HT-29 (cell line): ENCODE data around the gene MORN1. TPM values are rescaled to one million over a fixed set of nuclear protein-coding genes. Genes with fewer than 3 reads are reported as not detected.
A peak's percentile ranks its signal among the peaks of the same experiment; 100 is the strongest.

Source experiments
- DNase-seq: peaks from one replicate; pipeline ENCODE4 v3.0.0-alpha.2; 2015; ENCODE audit warnings: low spot score
- total RNA-seq: library from RNA; depleted of rRNA; stranded (reverse); fragments of >200 nt; shearing (Covaris generic); gene quantifications from 2 replicates; pipeline ENCODE4 v1.2.3, GENCODE V29; 2014

The MORN1 gene
- total RNA-seq, 1 experiment from 2014 or later, result 23.6 TPM

DNA sequence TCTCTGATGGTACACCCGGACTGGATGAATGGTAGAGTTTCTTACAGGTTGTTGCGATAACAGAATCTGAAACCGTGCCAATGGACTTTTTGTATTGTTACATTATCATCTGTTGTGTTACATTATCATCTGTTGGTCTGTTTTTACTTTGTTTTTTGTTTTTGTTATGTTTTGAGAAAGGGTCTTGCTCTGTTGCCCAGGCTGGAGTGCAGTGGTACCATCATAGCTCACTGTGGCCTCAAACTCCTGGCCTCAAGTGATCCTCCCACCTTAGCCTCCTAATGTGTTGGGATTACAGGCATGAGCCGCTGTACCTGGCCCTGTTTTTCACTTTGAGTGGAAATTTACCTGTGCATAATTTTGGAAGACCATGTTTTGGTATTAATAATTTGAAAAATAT is 31.2 kb upstream of the MORN1 start:
- DNase-seq, result no peak

DNA sequence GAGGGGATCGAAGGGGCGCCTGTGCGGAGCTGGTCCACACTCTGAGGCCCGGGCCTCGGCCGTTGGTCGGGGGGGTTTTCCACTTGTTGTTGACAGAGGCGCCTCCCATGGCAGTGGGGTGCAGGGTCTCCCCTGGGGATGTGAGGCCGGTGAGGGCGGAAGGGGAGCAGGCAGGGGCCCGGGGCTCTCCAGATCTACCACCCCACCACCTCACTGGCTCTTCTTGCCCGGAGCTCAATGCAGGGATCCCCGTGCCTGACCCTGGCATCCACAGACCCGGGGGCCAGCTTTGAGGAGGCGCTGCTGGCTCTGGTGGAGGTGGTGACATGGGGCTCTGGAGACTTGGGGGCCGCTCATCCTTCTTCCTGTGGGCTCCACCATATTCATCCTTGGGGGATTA is 28.1 kb upstream of the MORN1 start:
- DNase-seq, result no peak

DNA sequence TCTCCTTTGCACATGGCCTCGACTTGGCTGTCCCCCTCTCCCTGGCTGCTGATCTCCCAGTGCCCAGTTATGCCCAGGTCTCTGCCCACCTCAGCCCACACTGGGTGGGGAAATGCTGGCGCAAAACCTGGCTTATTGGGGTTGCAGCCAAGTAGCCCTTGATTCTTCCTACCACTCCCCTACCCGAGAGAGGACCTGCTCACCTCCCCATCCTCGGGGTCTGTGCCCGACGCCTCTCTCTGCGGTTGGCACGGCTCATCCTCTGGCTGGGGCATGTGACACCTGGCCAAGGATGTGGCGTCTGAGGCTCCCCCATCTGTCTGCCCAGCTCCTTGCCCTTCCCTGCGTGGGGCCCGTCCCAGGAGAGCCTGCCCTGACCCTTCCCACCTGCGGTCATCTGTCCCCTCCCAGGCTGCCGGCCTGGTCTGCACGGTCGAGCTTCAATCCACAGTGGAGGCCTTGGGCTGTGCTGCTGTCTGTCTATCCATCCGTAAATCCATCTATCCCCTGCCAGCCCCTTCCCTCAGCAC is 27.5 kb upstream of the MORN1 start:
- no peak for DNase-seq

DNA sequence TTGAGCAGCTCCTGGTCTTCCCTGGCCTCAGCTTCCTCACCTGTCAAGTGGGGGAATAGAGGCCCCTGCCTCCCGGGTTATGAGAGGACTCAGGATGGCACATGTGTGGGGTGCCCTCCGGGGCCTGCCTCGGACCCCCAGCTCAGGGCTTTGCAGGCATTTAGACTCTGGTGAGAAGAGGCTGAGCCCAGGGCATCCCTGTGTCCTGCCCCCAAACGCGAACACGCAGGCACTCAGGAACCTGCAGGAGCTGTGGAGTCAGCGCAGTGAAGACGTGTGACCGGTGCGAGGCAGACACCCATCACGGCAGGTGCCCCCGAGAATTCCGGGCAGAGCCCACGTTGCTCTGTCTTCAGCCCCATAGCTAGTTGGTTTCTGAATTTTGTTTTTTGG is 26.5 kb upstream of the MORN1 start:
- no peak for DNase-seq

DNA sequence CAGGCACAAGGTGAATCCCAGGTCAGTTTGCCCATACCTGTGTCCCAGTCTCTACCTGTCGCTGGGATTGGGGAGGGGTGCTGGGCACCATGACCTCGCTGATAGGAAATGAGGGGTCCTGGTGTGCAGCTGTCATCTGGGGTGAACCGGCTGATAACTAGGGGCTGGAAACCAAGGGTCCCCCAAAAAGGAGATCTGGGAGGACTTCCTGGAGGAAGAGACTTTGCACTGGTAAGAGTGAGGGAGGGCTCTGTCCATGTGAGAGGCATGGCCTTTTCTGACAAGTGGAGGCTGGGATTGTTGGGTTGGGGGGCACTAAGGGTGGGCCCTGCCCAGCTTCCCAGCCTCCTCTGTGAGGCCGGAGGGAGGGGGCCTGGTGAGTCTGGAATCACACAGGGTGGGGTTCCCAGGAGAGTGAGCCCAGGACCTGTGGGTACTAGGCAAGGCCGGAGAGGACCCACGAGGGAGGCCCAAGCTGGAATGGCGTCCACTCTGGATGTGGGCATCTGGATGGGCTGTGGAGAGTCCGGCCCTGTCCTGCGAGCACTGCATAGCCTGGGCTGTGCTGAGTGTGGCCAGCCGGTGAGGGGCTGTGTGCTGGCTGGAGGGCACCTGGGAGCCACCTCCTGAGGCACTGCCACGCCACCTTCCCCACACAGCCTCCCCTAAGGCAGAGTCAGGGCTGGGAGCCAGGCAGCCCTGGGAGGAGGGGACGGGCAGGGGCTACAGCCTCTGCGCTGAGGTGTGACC is 25.9 kb upstream of the MORN1 start:
- DNase-seq, result no peak

DNA sequence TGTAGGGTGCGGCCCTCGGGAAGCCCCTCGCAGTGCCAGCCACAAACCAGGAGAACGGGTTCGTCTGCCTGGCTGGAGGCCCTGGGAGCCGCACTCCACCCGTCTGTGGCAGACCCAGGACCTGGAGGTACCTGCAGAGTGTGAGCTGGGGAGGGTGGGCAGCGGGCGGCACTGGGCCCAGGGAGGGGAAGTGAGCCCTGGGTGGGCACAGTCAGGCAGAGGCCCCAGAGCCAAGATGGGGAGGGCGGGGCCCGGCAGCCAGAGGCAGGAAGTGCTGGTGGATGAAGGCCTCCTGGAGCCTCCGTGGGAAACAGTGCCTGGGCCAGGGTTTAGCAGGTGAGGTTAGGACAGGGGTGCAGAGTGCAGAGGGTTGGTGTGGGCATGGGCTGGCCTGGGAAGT is 25.0 kb upstream of the MORN1 start:
- DNase-seq, result peak; percentile 83

DNA sequence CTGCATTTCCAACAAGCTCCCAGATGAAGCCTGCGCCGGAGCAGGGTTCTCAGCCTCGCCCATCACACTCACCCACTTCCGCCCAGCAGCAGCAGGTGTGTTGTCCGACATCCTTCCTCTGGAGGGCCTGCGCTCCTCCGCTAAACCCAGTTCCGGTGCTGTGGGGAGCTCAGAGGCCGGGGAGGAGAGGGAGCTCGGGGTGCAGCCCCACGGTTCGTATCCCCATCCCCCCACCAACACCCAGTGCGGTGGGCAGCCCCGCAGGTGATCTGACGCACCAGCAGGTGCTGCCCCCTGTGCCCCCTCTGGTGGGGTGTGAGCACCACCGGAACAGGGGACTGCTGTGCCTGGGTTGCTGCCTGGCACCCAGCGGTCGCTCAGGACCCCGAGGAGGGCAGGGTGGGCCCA is 24.5 kb upstream of the MORN1 start:
- DNase-seq, result peak; percentile 77

DNA sequence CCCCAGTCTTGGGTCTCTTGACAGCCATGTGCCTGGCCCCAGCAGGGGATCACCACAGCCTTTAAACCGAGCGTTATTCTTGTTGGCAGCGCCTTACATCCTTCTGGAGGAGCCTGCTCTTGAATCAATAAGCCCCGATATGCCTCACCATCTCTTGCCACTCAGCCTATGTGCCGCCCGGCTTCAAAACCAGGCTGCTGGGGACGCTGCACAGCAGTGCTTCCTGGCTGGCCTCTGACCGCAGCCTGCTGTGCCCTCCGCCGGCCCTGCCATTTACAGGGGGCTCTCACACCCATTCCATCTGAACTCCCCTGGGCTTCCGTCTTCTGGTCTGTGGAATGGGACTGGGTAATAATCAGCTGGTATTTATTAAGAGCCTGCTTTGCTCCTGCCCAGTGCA is 24.0 kb upstream of the MORN1 start:
- DNase-seq, result no peak

DNA sequence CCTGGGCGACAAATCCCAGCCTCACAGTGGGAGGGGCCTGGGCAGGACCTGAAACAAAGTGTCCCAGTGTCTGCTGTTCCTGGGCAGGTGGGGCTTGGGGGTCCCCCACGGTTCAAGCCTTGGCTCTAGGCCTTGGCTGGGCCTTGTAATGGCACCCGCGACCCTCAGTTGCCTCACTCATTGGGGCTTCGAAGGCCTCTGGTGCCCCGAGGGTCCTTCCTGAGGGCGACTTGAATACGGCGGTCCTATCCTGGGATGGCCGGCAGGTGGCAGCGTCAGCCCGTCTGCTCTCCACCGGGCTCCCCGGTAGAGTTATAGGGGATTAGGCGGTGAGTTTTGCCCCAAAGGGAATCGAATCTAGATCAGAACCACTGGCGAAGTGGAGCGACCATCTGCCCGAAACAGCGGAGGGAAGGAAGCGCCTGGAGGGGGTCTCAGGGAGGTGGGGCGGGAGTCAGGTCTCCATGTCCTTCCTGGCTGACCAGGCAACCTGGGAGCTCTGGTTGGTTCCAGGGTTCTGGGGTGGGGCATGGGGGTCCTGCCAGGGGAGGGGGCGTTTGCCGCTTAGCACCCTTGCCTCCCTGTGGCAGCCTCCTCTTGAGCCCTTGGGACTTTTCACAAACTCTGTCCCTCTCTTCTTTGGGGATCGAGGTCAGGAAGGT is 23.1 kb upstream of the MORN1 start:
- DNase-seq, result peak; percentile 77

DNA sequence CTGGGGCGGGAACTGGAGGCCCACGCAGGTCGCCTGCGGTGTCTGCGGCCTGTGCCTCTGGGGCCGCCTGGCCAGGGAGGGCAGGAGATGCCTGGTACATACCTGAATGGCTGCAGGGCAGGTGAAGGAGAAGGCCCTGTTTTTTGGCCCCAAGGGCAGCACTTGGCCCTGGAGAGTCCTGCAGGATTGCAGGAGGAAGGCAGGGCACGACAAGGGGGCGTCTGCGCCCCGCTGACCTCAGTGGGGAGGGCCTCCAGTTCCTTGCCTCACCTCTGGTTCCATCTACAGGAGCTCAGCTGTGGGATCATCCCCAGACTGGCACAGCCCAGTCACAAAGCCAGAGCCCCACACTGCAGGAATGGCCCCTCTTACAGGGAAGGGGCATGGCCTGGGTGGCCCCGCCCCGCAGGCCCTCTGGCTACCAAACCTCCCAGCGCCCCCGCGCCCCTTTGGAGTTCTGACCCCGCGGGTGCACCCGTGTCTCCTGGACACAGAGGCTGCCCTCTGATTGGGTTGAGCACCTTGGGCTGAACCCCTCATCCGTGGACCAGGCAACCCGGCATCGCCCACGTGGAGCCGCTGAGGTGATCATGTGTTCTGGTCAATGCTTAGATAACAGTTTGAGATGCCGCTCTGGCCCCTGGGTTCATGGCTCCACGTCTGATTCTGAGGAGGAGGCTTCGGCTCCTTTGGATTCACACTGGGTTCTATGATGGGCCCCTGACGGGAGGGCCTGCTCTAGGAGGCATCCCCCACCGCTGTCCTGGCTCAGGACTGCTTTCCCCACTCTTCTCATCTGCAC is 22.3 kb upstream of the MORN1 start:
- DNase-seq, result peak; percentile 23

DNA sequence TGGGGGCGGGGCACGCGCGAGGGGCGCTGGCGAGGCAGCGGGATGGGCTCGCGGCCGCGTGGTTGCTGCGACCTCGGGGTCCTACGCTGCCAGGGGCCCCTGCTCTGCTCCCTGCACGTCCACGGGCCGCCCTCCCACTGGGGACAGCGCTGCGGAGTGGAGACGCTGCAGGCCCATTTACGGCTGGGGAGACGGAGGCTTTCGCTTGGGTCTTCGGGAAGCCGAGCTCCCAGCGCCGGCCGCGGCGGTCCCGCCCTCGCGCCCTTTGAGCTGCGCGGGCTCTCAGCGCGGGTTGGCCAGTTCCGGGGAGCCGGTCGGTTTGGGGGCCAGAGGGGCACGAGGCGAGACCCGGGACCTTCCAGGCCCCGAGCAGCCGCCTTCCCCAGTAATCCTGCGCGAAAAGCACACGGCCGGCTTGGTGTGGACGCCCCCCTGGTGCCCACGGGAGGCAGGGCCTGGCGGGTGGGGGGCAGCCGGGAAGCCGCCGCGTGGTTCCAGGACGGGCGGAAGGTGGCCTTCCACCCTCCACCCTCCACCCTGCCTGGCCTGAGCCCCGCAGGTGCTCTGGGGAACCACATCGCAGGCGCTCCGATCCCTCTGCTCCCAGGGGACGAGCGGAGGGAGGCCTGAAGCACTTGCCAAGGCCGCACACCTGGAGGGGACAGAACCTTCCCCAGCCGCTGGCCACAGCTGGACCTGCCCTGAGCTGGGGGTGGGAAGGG is 21.6 kb upstream of the MORN1 start:
- DNase-seq, result peak; percentile 73

DNA sequence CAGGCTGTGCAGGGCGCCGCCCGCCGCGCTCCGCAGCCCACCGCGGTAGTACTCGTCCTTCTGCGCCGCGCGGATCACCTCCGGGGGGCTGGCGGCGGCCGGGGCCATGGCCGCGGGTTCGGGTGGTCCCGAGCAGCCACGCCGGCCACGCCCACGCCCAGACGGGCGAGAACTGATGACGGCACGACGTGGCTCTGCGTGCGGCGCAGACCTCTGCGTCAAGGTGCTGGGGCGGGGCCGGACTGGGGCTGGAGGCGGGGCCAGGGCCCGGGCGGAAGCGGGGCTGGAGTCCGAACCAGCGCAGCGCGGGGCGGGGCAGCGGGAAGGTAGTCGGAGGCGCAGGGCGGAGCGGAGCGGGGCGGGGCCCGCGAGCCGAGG is 21.0 kb upstream of the MORN1 start, which contains the start of gene PEX10:
PEX10 (minus strand) TSS at position 170 of the 378 bp plus-strand sequence; CDS start at position 108, 62 bp downstream.
- peak; percentile 96 for DNase-seq

DNA sequence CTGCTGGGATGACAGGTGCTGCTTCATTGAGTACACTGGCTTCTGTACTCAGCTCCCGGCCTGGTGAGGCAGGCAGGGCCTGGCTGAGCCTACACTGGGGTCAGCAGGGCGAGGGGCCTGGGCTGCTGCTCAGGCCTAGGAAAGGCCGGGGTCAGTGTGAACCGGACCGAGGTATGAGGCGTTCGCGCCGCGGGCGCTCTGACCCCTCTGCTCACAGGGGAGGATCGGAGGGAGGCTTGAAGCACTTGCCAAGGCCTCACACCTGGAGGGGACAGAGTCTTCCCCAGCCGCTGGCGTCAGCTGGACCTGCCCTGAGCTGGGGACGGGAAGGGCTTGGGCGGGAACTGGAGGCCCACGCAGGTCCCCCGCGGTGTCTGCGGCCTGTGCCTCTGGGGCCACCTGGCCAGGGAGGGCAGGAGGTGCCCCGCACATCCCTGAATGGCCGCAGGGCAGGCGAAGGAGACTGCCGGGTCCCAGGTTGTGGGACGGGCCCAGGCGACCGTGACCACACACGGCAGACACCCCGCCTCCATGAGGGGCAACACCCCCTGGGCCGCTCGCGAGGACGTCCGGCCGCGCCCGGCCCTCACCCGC is 20.5 kb upstream of the MORN1 start:
- peak; percentile 21 for DNase-seq

DNA sequence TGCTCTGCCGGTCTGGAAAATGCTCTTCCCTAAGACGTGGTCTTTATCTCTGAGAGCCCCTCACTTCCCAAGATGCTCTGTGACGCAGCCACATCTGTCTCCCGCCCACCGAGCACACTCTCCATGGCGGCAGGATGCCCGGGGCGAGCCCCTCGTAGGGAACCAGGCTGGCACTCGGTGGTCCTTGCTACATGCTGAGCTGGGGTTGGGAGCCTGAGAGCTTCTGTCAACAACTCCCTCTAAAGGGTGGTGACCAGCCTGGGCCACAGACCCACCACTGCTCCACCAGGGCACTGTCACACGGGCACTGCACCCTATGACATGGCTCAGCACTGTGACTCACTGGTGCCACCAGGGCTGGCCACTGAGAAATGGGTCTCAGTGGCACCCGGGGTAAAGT is 18.4 kb upstream of the MORN1 start:
- no peak for DNase-seq

DNA sequence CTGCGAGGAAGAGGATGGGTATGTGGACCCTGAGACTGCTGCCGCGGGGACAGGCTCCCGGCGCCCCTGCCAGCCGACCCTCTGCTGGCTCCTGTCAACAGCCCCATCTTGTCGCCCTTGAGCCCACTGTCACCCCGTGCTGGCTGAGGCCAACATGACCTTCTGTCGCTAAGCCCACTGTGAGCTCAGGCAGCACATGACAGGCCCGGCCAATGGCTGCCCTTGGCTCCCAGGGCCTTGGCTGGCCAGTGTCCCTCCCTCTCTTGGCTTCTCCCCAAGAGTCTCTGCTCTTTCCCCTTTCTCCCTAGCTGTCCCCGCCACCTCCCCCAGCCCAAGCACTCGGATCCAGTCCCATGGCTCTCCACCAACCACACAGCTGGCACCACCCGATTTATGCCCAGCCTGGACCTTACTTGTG is 17.5 kb upstream of the MORN1 start:
- DNase-seq, result no peak

DNA sequence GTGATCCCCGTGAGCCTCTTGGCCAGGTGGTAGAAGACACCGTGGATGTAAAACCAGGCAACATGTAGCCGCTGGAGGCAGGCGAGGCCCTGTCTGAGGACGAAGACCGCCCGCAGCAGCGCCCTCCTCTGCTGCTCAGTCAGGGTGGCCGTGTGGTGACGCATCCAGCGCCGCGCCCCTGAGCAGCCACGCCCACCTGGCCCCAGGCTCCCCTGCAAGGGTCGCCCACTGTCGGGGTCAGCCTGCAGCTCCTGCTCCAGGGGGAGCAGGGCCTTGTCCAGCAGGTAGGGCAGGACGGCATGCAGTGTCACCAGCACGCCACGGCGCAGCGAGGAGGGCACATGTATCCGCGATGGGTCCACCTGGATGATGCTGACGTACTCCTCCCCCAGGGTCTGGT is 17.1 kb upstream of the MORN1 start:
- no peak for DNase-seq

DNA sequence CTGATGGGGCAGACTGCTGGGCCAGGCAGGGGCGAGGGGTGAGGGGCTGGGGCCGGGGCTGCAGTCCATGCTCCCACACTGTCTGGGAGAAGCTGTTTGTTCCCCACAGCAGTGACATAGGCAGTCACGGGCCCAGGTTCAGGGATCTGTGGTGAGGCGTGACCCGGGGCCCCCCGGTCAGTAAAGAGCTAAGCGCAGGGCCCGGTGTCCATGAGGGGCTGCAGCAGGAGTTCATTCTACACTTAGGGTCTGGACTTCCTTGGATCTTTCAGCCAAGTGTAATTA is 16.6 kb upstream of the MORN1 start:
- no peak for DNase-seq

DNA sequence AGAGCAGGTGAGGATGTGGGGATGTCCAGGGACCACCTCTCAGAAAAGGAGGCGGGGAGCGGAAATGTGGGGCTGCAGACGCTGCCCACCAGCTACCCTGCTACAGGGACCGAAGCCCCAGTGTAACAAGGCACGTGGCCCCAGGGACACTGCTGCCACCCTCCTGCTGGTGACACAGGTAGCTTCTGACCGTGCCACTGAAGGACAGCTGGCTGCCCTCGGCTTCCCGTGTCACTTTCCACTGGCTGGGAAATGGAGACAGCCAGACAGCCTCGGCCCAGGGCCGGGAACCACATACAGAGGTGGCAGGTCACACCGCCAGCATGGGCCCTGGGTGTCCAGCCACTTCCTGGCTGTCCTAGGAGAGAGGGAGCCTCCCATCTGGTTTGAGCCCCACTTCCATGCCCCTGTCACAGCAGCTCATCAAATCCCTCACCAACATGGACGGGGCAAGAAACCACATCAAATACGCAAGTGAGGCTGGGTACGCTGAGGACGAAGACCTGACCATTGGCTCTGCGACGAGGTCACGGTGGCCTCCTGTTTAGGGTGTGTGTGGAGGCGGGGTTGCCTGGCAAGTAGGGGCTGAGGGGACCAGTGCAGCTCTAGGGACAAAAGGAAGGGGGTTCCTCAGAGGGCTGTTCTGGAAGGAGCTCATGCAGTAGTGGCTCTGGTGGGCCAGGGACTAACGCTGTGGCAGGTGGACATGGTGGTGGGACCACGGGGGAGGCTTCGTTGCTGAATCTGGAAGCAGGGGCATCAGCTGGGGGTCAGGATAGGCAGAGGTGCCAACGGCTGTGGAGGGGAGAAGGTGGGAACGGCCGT is 16.0 kb upstream of the MORN1 start:
- no peak for DNase-seq

DNA sequence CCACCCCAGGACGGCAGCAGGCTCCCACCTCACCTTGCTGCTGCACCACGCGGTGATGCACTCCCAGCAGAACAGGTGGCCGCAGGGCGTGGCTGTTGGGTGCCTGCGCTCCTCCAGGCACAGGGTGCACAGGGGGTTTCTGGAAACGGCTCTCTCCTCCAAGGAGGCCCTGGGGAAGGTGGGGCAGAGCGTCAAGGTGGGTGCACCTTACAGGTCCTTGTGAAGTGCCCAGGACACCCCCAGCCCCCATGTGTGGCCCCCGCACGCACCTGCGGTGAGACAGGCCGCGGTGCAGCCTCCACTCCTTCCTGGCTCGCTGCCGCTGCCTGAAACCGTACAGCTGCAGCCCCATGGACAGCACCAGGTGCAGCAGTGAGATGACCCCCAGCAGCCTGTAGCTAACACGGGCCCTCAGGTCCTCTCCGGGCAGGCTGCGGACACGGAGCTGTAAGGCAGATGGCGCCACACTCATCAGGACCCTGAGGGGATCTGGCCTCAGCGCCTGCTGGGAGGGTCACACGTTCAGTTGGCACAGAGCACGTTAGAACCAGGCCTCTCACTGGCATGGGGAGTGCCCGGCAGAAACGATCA is 15.2 kb upstream of the MORN1 start:
- DNase-seq, result no peak
